Right kidney (tissue), 1 donor: ENCODE measurements around the gene GPAT2.
"Not testable (repeated sequence)": the region's sequence is repeated elsewhere in the genome, so short reads cannot be mapped to it uniquely, and the experiment has no call there.

Experiments
- DNase-seq: peaks from one replicate; pipeline ENCODE4 v3.0.0-alpha.2; 2016

GPAT2 gene

DNA sequence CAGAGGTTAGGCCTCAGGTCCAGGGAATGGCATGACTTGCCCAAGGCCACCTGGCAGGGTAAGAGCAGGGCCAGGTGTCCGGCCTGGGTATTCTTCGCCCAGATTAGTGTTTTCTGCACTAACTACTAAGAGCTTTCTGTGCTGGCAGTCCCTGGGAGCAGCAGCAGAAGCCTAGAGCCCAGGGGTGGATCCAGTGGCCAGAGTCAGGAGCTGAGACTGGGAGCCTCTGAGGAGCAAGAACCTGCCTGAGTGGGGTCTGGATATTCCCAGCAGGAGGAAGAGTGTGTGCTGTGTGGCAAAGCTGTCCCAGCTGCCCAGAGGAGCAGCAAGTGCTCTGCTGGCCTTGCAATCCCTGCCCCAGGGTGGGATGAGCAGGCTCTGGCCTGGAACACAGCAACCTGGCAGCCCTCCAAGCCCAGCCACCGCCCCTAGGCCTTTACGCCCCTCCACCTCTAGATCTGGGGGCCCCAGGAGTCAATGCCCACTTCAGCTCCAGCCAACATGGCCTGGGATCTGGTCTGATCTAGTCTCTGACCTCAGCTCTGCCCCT, 30.7 kb upstream of the GPAT2 start:
- no peak for DNase-seq

DNA sequence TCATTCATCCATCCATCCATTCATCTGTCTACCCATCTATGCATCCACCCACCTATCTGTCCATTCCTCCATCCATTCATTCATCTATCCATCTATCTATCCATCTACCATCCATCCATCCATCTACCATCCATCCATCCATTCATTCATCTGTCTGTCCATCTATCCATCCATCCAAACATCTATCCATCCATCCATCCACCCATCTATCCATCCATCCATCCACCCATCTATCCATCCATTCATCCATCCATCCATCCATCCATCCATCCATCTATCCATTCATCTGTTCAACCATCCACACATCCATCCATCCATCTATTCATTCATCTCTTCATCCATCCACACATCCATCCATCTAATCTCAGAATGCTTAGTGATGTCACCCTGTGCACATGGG, 30.0 kb upstream of the GPAT2 start:
- DNase-seq: not testable (repeated sequence)

DNA sequence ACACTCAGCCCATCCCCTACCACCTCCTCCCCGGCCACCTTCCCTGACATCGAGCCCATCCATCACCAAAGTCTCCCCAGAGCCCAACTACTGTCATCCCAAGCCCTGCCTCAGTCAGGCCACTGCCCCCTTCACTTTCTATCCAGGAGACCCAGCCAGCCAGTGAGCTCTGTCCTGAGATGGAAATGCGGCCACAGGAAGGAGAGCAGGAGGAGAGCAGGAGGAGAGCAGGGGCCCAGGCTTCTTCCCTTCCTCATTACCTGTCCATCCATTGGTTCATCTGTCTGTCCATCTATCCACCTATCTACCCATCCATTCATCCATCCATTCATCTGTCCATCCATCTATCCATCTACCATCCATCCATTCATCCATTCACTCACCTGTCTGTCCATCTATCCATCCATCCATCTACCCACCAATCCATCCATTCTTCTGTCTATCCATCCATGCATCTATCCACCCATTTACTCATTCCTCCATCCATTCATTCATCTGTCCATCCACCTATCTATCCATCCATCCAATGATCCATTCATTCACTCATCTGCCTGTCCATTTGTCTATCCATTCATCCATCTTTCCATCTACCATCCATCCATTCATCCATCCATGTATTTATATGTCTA, 29.4 kb upstream of the GPAT2 start:
- not testable (repeated sequence) for DNase-seq

- not testable (repeated sequence) for DNase-seq
Observed at GRCh38 chr2:96063116-96063899, 28.6 kb upstream of the GPAT2 start.

DNA sequence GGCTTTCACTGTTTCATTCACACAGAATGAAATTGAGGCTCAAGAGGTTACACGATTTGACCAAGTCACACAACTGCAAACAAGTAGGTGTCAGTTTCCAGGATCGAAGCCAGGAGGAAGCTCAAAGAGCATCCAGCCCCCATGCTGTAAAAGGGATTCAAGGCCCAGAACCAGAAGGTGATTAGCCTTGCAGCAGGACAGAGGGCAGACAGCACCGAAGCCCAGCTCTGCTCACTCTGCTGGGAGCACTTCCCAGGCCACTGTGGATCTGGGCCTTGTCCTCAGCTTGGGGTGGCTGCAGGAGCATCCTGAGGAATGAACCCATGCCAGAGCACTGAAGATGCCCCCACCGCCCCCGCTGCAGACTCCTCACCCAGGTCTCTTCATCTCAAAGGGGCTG, 27.8 kb upstream of the GPAT2 start:
- not testable (repeated sequence) for DNase-seq

DNA sequence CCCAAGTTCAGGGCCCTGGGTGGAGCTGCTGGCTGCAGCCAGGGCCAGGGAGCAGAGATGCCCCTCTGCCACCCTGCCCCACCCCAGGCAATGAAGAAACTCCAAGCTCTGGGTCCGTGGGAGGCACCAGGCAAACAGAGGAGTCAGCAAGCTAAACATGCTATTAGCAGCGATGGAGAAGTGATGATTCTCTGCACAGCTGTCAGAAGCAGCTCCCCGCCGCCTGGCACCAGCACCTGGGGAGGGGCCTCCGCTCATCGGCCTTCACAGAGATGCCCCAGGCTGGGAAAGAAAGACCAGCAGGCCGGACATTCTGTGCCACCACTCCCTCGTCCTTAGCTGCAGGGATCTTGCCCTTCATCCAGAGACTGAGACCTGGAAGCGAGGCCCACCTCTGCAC, 27.2 kb upstream of the GPAT2 start:
- DNase-seq: not testable (repeated sequence)

DNA sequence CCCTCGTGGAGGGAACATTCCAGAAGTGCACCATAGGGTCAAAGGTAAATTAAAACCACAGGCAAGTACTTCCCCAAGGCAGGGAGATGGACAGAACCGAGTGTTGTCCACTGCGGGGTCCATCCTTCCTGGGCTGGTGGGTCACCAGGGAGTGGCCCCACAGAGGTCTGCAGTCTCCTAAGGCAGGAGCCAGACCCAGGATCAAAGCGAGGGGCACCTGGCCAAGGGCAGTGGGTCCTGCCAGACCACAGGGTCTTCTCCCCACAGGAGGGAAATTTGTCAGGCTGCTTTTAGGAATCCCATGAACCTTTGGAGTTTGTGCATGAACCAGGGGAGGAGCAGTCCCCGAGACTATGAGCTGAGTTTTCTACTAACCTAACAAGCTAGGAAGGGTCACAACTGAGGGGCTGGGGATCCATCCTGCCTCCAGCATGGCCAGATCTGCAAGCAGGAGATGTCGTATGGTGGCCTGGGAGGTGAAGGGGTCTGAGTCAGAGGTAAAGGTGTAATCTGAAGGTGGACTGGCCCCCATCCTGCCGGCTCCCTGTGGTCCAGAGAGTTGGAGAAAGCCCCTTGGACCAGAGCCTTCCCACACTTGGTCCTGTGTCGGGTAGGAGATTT, 26.6 kb upstream of the GPAT2 start:
- DNase-seq: not testable (repeated sequence)

- DNase-seq: not testable (repeated sequence)
Observed at GRCh38 chr2:96060325-96060724, 25.6 kb upstream of the GPAT2 start.

- not testable (repeated sequence) for DNase-seq
Observed at GRCh38 chr2:96059443-96059842, 24.7 kb upstream of the GPAT2 start.

DNA sequence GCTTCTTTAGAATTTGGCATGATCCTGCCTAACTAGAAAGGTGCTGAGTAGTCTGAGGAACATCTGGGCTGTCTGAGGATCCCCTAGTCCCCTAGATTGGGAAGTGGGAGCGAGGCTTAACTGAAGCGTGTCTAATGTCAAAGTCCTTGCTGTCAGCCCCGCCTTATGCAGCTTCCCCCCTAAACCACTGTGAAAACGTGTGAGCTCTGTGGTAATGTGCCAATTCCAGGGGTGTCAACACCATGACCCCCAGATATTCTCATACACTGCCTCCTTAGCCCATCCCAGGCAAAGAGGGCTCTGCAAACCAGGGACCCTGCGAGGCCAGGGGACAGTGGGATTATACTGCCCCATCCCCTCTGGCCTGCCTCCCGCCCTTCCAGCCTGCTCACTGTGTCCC, 21.1 kb upstream of the GPAT2 start:
- not testable (repeated sequence) for DNase-seq

GRCh38 chr2:96054537-96054936, 19.8 kb upstream of the GPAT2 start:
- not testable (repeated sequence) for DNase-seq

DNA sequence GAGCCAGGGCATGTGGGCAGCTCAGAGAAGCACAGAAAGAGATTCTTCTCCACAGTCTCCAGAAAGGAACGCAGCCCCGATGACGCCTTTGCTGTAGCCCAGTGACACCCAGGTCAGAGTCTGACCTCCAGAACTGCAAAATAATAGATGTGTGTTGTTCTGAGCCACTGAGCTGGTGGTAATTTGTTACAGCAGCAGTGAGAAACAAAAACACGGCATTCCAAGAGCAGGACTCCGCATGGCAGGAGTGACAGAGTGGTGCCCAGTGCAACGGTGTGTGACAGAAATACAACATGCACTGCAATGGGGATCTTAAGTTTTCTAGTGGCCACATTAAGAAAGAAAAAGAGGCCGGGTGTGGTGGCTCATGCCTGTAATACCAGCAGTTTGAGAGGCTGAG, 18.7 kb upstream of the GPAT2 start:
- DNase-seq: not testable (repeated sequence)

DNA sequence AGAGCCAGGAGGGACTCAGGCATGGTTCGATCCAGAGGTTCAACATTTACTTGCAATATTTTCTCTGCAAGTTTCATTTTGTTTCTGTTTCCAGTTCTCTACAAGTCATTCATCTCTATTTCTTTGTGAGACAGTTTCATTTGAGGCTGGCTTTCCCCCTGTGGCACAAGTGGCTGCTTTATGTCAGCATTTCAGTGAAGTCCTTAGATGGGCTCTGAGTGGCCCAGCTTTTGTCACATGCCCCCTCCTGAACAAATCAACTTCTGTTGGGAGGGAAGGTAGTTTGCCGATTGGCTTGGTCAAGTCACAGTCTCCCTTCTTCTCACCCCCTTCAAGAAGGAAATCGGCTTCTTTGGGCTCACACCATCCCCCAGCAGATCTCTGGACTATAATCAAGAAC, 17.9 kb upstream of the GPAT2 start:
- not testable (repeated sequence) for DNase-seq

GRCh38 chr2:96049917-96050262, 15.2 kb upstream of the GPAT2 start:
- not testable (repeated sequence) for DNase-seq

DNA sequence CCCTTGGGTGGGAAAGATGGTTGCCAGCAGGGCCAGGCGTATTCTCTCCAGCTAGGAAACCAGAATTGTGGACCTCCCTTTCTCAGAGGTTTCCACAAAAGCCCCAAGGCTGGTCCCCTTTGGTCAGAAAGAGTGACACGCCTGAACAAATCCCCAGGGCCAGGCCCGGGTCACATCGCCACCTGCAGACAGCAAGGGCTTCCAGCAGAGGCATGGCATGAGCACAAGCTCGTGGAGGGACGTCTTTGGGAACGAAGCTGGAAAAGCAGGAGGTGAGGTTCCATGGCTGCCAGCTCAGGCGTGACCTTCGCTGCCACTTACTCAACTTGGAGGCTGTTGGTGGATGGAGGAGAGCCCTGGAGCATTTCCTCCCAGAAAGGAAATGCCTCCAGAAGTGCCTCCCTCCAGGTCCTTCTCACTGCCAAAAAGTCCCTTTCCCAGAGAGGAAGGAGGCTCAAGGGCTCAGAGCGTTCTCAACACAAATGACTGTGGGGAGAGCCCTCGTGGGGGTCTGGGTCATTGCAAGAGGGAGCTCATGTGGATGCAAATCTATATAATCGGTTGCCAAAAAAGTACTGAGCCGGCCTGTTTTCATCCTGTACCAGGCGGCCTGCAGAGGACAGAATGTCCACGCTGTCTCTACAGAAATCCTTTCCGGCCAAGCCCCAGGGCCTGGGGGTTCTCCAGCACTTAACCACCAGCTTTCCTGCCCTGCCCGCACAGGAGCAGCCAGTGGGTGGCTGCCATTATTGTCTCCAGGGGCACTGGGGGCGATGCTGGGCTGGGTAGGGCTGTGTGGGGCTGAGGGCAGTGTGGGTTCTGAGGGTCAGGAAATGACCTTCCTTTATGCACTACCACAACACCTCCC, 14.6 kb upstream of the GPAT2 start:
- not testable (repeated sequence) for DNase-seq

DNA sequence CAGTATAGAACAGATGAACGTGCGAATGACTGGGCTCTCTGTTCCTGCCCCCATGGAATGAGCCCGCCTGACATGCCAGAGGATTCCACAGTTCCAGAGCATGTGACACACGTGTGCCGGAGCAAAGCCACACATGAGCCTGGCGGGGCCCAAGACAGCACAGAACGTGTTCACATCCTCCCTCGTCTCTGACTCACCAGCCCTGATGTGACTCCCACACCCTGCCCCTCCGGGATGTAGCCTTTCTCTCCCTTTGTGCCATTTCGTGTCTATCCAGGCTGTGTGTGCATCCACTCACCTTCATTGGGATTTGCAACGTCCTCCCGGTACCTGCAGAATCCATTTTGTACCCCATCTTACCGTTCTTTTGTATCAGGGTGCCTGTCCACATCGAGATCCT, 838 bp upstream of the GPAT2 start:
- not testable (repeated sequence) for DNase-seq

DNA sequence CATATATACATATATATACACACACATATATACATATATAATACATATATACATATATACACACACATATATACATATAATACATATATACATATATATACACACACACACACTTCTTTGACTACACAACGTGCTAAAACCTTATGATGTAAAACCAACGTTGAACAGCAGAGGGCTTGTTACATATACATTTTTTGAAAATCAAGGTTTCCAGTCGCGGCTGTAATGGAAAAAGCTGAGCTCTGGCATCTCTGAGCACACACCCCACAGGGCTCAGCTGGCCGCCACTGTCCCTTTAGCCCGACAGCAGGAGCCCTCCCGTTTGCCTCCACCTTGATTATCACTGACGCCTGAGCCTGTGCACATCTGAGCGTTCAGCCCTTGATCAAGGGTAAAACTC, 719 bp downstream of the GPAT2 start:
- not testable (repeated sequence) for DNase-seq

DNA sequence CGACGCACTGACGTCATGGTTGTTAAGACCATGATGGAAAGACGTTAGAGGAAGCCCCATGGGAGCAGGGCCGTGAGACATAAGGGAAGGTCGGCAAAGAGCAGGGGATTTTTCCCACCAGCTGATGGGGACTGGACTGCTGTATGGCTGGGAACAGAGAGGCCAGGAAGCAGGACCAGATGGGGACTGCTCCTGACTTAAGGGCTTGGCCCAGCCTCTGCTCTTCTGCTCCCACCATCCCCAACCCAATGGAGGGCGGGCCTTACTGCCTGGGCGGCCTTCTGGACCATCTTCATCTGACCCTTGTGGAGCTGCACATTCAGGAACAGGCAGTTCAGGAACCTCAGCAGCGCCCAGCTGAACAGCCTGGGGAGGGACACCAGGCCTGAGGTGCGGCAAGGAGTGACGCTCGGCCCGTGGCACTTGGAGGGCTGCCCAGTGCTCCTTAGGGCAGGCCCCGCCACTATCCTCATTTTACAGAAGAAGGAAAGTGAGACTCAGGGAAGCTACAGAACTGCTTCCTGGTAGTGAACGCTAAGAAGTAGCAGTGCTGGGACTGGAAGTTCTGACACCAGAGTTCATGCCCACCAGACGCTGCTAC, 6.9 kb downstream of the GPAT2 start:
- DNase-seq: not testable (repeated sequence)

DNA sequence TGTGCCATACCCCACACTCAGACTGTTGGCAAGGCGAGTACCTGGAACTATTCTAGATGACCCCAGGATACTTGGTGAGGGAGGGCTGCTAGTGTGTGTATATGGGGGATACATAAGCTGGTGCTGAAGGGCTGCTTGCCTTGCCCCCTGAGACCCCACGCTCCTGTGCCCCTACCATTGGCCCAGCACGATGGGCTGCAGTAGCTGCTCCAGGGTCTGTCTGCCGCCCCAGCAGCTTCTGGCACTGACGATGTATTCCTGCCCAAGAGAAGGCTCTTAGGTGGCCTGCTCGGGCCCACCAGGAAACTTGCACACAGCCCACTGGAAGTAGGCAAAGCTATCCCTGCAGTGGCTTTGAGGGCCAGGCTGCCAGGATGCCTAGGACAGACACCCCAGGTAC, 9.0 kb downstream of the GPAT2 start:
- not testable (repeated sequence) for DNase-seq

DNA sequence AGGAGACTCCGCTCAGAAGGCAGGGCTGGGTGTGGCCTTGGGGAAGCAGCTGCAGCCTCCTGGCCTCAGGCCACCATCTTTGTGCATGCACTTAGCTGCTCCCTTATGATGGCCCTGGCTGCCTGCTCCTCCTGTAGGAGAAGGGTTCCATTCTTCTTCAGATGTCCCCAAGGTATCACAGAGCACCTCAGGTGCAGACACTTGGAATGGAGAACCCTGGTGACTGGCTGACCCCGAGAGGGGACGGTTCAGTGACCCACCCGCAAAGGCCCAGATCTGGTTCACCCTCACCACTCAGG, 9.6 kb downstream of the GPAT2 start:
- no peak for DNase-seq

- DNase-seq: no peak
Observed at GRCh38 chr2:96024336-96025193, 10.2 kb downstream of the GPAT2 start.
